Ovary (tissue), 3 donors: ENCODE data around the gene CHD6.

Experiments used
- POLR2A ChIP-seq: fragments of 450-650 bp; IDR thresholded peaks from one replicate; pipeline ENCODE4 v1.6.1; 2017; ENCODE audit warnings: antibody characterized with exemption, mild to moderate bottlenecking, moderate library complexity
- TF ChIP-seq, protein P1 (sequence below), 3 donors: fragments of 450-650 bp in 2 of 3; fragments of 200-600 bp in 1 of 3; IDR thresholded peaks; one replicate each; pipeline versions ENCODE4 v1.5.1 to v1.8.0; 2016 to 2022; ENCODE audit warnings: antibody characterized with exemption in 3 of 3, mild to moderate bottlenecking in 1 of 3
- donor health status: DM: no; HTN: no; CAD: no.

DNA sequence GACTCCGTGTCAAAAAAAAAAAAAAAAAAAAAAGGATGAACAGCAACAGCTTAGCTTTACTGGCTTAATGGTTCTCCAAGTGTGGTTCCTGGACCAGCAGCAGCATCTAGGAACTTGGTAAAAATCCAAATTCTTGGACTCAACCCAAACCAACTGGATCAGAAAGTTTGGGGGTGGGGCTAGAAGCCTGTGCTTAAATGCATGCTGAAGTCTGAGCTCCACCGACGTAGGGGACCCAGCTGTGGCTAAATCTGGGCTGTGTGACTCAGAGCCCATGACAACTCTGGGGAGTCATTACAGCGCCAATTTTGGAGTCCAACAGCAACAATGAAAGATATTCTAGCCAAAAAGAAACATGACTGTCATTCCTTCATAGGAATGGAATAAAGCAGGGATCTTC lies 13.6 kb upstream of the CHD6 start:
- TF ChIP-seq, protein P1, sequence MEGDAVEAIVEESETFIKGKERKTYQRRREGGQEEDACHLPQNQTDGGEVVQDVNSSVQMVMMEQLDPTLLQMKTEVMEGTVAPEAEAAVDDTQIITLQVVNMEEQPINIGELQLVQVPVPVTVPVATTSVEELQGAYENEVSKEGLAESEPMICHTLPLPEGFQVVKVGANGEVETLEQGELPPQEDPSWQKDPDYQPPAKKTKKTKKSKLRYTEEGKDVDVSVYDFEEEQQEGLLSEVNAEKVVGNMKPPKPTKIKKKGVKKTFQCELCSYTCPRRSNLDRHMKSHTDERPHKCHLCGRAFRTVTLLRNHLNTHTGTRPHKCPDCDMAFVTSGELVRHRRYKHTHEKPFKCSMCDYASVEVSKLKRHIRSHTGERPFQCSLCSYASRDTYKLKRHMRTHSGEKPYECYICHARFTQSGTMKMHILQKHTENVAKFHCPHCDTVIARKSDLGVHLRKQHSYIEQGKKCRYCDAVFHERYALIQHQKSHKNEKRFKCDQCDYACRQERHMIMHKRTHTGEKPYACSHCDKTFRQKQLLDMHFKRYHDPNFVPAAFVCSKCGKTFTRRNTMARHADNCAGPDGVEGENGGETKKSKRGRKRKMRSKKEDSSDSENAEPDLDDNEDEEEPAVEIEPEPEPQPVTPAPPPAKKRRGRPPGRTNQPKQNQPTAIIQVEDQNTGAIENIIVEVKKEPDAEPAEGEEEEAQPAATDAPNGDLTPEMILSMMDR (IDR thresholded peaks at IDR 0.05), result no peak
- no peak for TF ChIP-seq POLR2A
